GM18907 (cell line): ENCODE data around the gene KDM4C.

Experiments
- ATAC-seq: cut with Tn5 transposase; IDR thresholded peaks from one replicate; pipeline ENCODE4 v1.9.1; 2021; ENCODE audit warnings: mild to moderate bottlenecking, moderate library complexity; ENCODE audit not compliant: unreplicated experiment

Gene KDM4C

GRCh38 chr9:7121664-7122063 lies 363.9 kb downstream of the KDM4C start:
- ATAC-seq = no peak

- ATAC-seq = no peak
These were observed 366.0 kb downstream of the KDM4C start for GRCh38 chr9:7123743-7124142.

- no peak for ATAC-seq
These were observed 367.5 kb downstream of the KDM4C start for GRCh38 chr9:7125231-7125630.

- ATAC-seq = no peak
These were observed 371.6 kb downstream of the KDM4C start for GRCh38 chr9:7129391-7129790.

GRCh38 chr9:7130266-7130820 lies 372.6 kb downstream of the KDM4C start:
- ATAC-seq = no peak

- no peak for ATAC-seq
These were observed 374.8 kb downstream of the KDM4C start for GRCh38 chr9:7132605-7133004.

- no peak for ATAC-seq
These were observed 378.0 kb downstream of the KDM4C start for GRCh38 chr9:7135735-7136134.

GRCh38 chr9:7137040-7137439 lies 379.3 kb downstream of the KDM4C start:
- no peak for ATAC-seq

- no peak for ATAC-seq
These were observed 379.8 kb downstream of the KDM4C start for GRCh38 chr9:7137571-7137970.

GRCh38 chr9:7139886-7140285 lies 382.1 kb downstream of the KDM4C start:
- ATAC-seq = no peak

- no peak for ATAC-seq
These were observed 382.6 kb downstream of the KDM4C start for GRCh38 chr9:7140401-7140800.

- no peak for ATAC-seq
These were observed 385.9 kb downstream of the KDM4C start for GRCh38 chr9:7143645-7144200.

- peak; percentile 63 for ATAC-seq
These were observed 386.7 kb downstream of the KDM4C start for GRCh38 chr9:7144265-7145046.

- ATAC-seq = no peak
These were observed 387.7 kb downstream of the KDM4C start for GRCh38 chr9:7145361-7146069.

GRCh38 chr9:7146582-7146981 lies 388.8 kb downstream of the KDM4C start:
- no peak for ATAC-seq

- ATAC-seq = no peak
These were observed 389.6 kb downstream of the KDM4C start for GRCh38 chr9:7147121-7148090.

- ATAC-seq = no peak
These were observed 390.5 kb downstream of the KDM4C start for GRCh38 chr9:7148243-7148765.

GRCh38 chr9:7149258-7149657 lies 391.5 kb downstream of the KDM4C start:
- no peak for ATAC-seq

- peak; percentile 61 for ATAC-seq
These were observed 392.5 kb downstream of the KDM4C start for GRCh38 chr9:7150153-7150890.

GRCh38 chr9:7153134-7153533 lies 395.4 kb downstream of the KDM4C start:
- no peak for ATAC-seq
